Panc1 (cell line): ENCODE results near the gene AGBL4. TPM values are rescaled to one million over a fixed set of nuclear protein-coding genes. Genes with fewer than 3 reads are reported as not detected.

Experiments
- ATAC-seq: fragments of 200-7000 bp; cut with Tn5 transposase; 2 replicates; pipeline ENCODE4 v1.9.1; 2020; ENCODE audit warnings: mild to moderate bottlenecking, moderate library complexity
- BruUV-seq: library from RNA; stranded (reverse); fragments of 400-500 nt; replicated peaks from 2 replicates; lab custom pipeline; 2021; lab: Mats Ljungman, UMichigan
- CTCF ChIA-PET: fragments of 300-600 bp; sonication (Branson Sonifier 250); formaldehyde crosslinking; loops from one replicate; lab custom pipeline; 2022; ENCODE audit warnings: antibody characterized with exemption; lab: Charles Lee
- POLR2A ChIA-PET: fragments of 300-600 bp; sonication (Branson Sonifier 250); formaldehyde crosslinking; loops from one replicate; lab custom pipeline; 2022; ENCODE audit warnings: antibody characterized with exemption; lab: Charles Lee
- DNase-seq: peaks from one replicate; pipeline ENCODE4 v3.0.0-alpha.2; 2010; ENCODE audit warnings: low read depth, low spot score
- H3K27ac ChIP-seq: 2 replicates; pipeline ENCODE4 v1.5.1; 2011; ENCODE audit warnings: mild to moderate bottlenecking, low read length, inconsistent platforms
- H3K27me3 ChIP-seq: fragments of 200-500 bp; sonication (Bioruptor generic); 2 replicates; pipeline ENCODE4 v1.6.0; 2014; ENCODE audit warnings: low read length, inconsistent platforms; ENCODE audit not compliant: control insufficient read depth, insufficient read depth
- H3K36me3 ChIP-seq: fragments of 200-500 bp; sonication (Bioruptor generic); 2 replicates; pipeline ENCODE4 v1.5.1; 2014; ENCODE audit warnings: inconsistent platforms, mild to moderate bottlenecking, low read length, moderate library complexity; ENCODE audit not compliant: control insufficient read depth, insufficient read depth
- H3K4me1 ChIP-seq: 2 replicates; pipeline ENCODE4 v1.5.1; 2011; ENCODE audit warnings: inconsistent platforms, mild to moderate bottlenecking, low read length, moderate library complexity; ENCODE audit not compliant: control insufficient read depth, insufficient read depth
- H3K4me3 ChIP-seq, 2 experiments: 2 replicates each; pipeline ENCODE4 v1.5.1; 2011 to 2012; ENCODE audit warnings: low read depth in 2 of 2, low read length in 2 of 2, mild to moderate bottlenecking in 2 of 2, inconsistent platforms in 1 of 2, moderate library complexity in 1 of 2
- H3K9me3 ChIP-seq: fragments of 200-500 bp; sonication (Bioruptor generic); 2 replicates; pipeline ENCODE4 v1.5.1; 2014; ENCODE audit warnings: low read depth, mild to moderate bottlenecking, inconsistent platforms, low read length, moderate library complexity; ENCODE audit not compliant: control insufficient read depth, insufficient read depth
- POLR2AphosphoS5 ChIP-seq: IDR thresholded peaks from 2 replicates; pipeline ENCODE4 v1.6.1; 2012; ENCODE audit warnings: mild to moderate bottlenecking, low read depth, low read length, moderate library complexity
- REST ChIP-seq, 2 experiments: IDR thresholded peaks; 2 replicates each; pipeline ENCODE4 v1.6.1; 2011 to 2012; ENCODE audit warnings: low read depth in 2 of 2, control low read depth in 1 of 2, low read length in 1 of 2, mild to moderate bottlenecking in 1 of 2, moderate library complexity in 1 of 2; ENCODE audit not compliant: insufficient read depth in 1 of 2
- SIN3A ChIP-seq: IDR thresholded peaks from 2 replicates; pipeline ENCODE4 v1.6.1; 2012; ENCODE audit warnings: low read depth, mild to moderate bottlenecking, low read length, moderate library complexity, borderline replicate concordance; ENCODE audit not compliant: insufficient read depth
- TCF7L2 ChIP-seq: IDR thresholded peaks from 2 replicates; pipeline ENCODE4 v1.6.1; 2011; ENCODE audit warnings: mild to moderate bottlenecking, low read depth, low read length, inconsistent platforms
- in situ Hi-C: cut with HindIII; loops from 2 replicates; pipeline ENCODE4 v1.10.0; 2016; ENCODE audit warnings: low sequenced_read_pairs, low pct_unique_long_range_greater_than_20kb
- intact Hi-C: fragments of 100-400 bp; cut with micrococcal nuclease; formaldehyde crosslinking; loops from one replicate; pipeline ENCODE4 v1.10.0; 2022; ENCODE audit not compliant: unreplicated experiment
- total RNA-seq: library from RNA; stranded (reverse); gene quantifications from one replicate; pipeline ENCODE4 v1.2.1, GENCODE V29; 2021; ENCODE audit not compliant: unreplicated experiment
- TF ChIP-seq, protein P1 (sequence below): fragments of 450-650 bp; IDR thresholded peaks from 2 replicates; pipeline ENCODE4 v1.5.1; 2017; ENCODE audit warnings: mild to moderate bottlenecking

AGBL4 gene
- total RNA-seq, 1 experiment from 2014 or later = not detected

- Histone ChIP-seq H3K9me3 (no peaks in the 10 kb centered on the region), H3K36me3 (no peaks in the 10 kb centered on the region), H3K27me3 (no peaks in the 10 kb centered on the region), H3K27ac (no peak overlapping the region), H3K4me3 (no peak overlapping the region), H3K4me1 (no peaks in the 10 kb centered on the region)
- intact Hi-C loops = no loop called here
- ChIA-PET POLR2A (no interaction called here), CTCF (no interaction called here)
- in situ Hi-C loops = no loop called here
- TF ChIP-seq TCF7L2 (no peak), POLR2AphosphoS5 (no peak)
- ATAC-seq = no peak
- BruUV-seq = no TSS peak
- DNase-seq = no peak
Observed at GRCh38 chr1:48966583-48966982, 1057.2 kb downstream of the AGBL4 start.

DNA sequence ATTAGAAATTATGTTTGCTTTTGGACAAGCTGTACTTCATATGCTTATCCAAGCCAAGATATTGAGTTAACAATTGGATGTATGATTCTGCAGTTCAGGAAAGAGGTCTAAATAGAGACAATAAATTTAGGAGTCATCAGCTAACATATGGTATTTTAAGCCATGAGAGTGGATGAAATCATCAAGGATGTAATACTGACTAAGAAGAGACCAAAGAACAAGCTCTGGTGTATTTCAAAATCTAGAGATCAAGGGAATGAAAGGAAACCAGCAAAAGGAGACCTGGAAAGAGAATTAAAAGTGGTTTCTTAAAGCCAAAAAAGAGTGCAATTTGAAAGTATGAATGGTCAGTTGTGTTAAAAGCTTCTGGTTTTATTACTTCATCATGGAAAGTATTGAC lies 1063.4 kb downstream of the AGBL4 start:
- no peak for ATAC-seq
- TF ChIP-seq REST (IDR thresholded peaks at IDR 0.05; ENCODE audit: insufficient read depth in 1 of 2, low read depth in 2 of 2, low read length in 1 of 2) (no peak), TCF7L2 (no peak), SIN3A (no peak), POLR2AphosphoS5 (no peak)
- TF ChIP-seq, protein P1, sequence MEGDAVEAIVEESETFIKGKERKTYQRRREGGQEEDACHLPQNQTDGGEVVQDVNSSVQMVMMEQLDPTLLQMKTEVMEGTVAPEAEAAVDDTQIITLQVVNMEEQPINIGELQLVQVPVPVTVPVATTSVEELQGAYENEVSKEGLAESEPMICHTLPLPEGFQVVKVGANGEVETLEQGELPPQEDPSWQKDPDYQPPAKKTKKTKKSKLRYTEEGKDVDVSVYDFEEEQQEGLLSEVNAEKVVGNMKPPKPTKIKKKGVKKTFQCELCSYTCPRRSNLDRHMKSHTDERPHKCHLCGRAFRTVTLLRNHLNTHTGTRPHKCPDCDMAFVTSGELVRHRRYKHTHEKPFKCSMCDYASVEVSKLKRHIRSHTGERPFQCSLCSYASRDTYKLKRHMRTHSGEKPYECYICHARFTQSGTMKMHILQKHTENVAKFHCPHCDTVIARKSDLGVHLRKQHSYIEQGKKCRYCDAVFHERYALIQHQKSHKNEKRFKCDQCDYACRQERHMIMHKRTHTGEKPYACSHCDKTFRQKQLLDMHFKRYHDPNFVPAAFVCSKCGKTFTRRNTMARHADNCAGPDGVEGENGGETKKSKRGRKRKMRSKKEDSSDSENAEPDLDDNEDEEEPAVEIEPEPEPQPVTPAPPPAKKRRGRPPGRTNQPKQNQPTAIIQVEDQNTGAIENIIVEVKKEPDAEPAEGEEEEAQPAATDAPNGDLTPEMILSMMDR = no peak
- Histone ChIP-seq H3K9me3 (no peaks in the 10 kb centered on the region), H3K4me3 (no peak overlapping the region), H3K4me1 (no peaks in the 10 kb centered on the region), H3K36me3 (no peaks in the 10 kb centered on the region), H3K27me3 (no peaks in the 10 kb centered on the region), H3K27ac (no peak overlapping the region)
- in situ Hi-C loops (no loop called here), intact Hi-C loops (no loop called here)
- CTCF ChIA-PET = no interaction called here
- POLR2A ChIA-PET = no interaction called here
- no peak for DNase-seq
- no TSS peak for BruUV-seq

- POLR2A ChIA-PET = no interaction called here
- H3K4me3 ChIP-seq = no peak overlapping the region
- H3K36me3 ChIP-seq = no peaks in the 10 kb centered on the region
- DNase-seq (no peak), ATAC-seq (no peak)
- no peak for TF ChIP-seq REST (IDR thresholded peaks at IDR 0.05; ENCODE audit: insufficient read depth in 1 of 2, low read depth in 2 of 2, low read length in 1 of 2)
- TF ChIP-seq TCF7L2 = no peak
- TF ChIP-seq, protein P1 = no peak
- TF ChIP-seq POLR2AphosphoS5 = no peak
- no peak for TF ChIP-seq SIN3A
- H3K4me1 ChIP-seq = no peaks in the 10 kb centered on the region
- H3K27ac ChIP-seq = no peak overlapping the region
- no peaks in the 10 kb centered on the region for H3K27me3 ChIP-seq
- no peaks in the 10 kb centered on the region for H3K9me3 ChIP-seq
- CTCF ChIA-PET = no interaction called here
- no TSS peak for BruUV-seq
- in situ Hi-C loops = no loop called here
- intact Hi-C loops = no loop called here
Observed at GRCh38 chr1:48955774-48956173, 1068.0 kb downstream of the AGBL4 start.
